GM12891 (cell line): ENCODE results near the gene S100A10.

Experiments used
- POLR2A ChIP-seq: IDR thresholded peaks from 2 replicates; pipeline ENCODE4 v1.6.1; 2011; ENCODE audit warnings: low read depth, low read length, control low read depth
- POLR2AphosphoS5 ChIP-seq: IDR thresholded peaks from 2 replicates; pipeline ENCODE4 v1.6.1; 2011; ENCODE audit warnings: low read depth, low read length, control low read depth

- TF ChIP-seq POLR2AphosphoS5 (no peak), POLR2A (no peak)
Observed at GRCh38 chr1:151998611-151999362, 5.1 kb upstream of the S100A10 start.
